HG03460 (cell line): ENCODE measurements around the gene HEMGN.
"Not testable (repeated sequence)": the region's sequence is repeated elsewhere in the genome, so short reads cannot be mapped to it uniquely, and the experiment has no call there.

Source experiments
- ATAC-seq: cut with Tn5 transposase; IDR thresholded peaks from one replicate; pipeline ENCODE4 v1.9.1; 2021; ENCODE audit not compliant: unreplicated experiment

HEMGN gene

DNA sequence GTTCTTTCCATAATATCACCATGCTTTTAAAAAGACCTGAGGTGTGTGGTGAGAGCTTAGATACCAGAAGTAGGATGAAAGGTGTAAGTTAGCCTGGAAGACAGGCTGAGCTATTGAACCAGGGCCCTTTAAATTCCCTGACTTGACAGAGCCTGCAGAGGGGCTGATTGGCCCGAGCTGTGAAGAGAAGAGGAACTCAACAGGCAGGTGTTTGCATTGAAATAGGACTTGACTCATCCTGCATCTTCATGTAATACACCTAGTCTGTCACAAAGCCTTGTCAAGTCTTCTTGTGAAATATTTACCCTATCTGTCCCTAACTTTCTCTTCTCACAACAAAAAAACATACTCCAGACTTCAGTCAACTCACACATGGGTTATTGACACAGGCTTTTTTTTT lies 28.5 kb upstream of the HEMGN start:
- ATAC-seq, result no peak

DNA sequence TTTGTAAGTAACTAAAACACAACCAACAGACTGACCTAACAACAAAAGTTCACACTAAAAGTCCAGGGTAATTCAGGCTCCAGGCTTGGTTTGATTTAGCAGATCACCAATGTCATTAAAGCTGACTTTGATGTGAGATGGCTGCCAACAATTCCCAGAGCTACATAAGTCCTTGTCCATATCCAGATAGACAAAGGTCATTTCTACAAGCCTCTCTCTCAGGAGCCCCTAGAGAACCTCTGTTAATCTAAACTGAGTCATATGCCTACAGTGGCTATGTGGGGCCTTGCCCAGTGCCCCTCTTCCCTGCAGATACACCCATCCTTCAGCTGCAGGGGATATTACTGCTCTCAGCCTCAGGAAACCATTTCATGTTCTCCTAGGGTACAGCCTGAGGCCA lies 26.9 kb upstream of the HEMGN start:
- no peak for ATAC-seq

DNA sequence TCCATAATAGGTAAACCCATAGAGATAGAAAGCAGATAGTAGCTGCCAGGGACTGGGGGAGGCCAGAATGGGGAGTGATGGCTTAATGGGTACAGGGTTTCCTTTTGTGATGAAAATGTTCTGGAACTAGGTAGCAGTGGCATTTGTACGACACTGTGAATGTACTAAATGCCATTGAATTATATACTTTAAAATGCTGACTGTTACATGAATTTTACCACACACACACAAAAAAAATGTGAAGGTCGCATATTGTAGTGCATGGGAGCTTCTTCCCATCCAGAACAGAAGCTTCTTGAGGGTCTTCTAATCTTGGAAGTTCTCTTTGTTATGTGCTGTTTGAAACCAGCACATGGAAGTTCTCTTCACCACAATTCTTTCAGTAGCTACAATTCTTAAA lies 25.3 kb upstream of the HEMGN start:
- no peak for ATAC-seq

- ATAC-seq, result no peak
Observed at GRCh38 chr9:97962575-97962974, 24.6 kb upstream of the HEMGN start.

- no peak for ATAC-seq
Observed at GRCh38 chr9:97962136-97962535, 24.2 kb upstream of the HEMGN start.

DNA sequence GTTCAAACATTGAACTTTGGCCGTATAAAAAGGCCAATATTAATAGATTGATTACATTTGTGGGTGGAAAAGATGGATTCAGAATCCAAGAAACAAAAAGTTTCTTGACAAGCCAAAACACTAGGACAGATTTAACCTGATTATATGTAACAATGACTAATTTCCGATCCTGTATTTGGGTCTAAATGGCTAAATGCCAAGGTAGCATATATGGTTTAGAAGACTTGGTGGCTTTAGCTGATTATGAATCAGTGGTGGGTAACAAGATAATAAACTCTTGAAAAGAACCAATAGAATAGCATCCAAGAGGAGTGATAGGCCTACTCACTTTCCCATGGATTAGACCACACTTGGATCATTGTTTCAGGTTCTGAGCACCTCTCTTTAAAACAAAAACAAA lies 23.4 kb upstream of the HEMGN start:
- ATAC-seq, result no peak

GRCh38 chr9:97960678-97961328 lies 22.8 kb upstream of the HEMGN start:
- ATAC-seq, result not testable (repeated sequence)

- ATAC-seq, result no peak
Observed at GRCh38 chr9:97959585-97959984, 21.6 kb upstream of the HEMGN start.

- no peak for ATAC-seq
Observed at GRCh38 chr9:97958812-97959511, 21.0 kb upstream of the HEMGN start.

DNA sequence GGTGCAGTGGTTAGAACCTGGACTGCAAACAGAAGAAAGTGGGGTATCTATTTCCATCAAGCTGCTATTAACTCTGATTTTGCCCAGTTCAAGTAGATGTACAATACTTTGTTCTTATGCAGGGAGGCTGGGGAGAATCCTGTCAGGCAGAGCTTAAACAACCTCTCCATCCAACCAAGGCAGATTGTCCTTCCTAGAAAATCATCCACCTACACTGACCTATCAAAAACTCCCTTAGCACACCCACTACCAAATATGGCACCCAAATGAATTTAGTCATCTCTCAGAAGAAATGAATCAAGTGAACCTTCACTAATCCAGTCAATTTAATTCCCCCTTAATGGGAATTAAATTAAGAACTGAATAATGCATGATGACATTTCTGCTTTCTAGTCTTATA lies 18.4 kb upstream of the HEMGN start:
- ATAC-seq, result no peak

DNA sequence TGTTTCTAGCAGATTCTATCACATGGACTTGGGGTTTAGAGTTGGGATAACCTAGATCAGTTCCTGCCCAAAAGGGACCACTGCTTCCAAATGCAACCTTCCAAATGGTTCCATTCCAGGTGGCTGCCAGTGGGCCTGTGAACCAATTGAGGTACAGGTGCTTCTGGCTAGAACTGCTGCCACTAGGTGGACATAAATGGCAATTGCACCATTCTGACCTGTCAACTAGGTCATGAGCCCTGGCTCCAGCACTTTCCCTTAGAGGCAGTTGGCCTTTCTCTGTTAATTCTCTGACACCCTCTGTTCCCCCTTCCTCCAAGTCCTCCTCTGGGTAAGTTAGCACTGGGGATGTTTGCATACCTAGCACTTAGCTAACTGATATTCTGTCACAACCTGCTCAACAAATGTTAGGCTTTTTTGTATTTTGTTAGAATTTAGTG lies 16.6 kb upstream of the HEMGN start:
- no peak for ATAC-seq

DNA sequence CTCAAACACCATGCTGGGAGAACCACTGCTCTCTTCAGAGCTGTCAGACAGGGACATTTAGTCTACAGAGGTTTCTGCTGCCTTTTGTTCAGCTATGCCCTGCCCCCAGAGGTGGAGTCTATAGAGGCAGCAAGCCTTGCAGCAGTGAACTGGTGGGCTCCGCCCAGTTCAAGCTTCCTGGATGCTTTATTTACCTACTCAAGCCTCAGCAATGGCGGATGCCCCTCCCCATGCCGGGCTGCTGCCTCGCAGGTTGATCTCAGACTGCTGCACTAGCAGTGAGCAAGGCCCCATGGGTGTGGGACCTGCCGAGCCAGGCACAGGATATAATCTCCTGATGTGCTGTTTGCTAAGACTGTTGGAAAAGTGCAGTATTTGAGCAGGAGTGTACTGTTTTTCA lies 12.9 kb upstream of the HEMGN start:
- not testable (repeated sequence) for ATAC-seq

DNA sequence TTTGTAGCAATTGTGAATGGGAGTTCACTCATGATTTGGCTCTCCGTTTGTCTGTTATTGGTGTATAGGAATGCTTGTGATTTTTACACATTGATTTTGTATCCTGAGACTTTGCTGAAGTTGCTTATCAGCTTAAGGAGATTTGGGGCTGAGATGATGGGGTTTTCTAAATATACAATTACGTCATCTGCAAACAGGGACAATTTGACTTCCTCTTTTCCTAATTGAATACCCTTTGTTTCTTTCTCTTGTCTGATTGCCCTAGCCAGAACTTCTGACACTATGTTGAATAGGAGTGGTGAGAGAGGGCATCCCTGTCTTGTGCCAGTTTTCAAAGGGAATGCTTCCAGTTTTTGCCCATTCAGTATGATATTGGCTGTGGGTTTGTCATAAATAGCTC lies 9.1 kb upstream of the HEMGN start:
- not testable (repeated sequence) for ATAC-seq

DNA sequence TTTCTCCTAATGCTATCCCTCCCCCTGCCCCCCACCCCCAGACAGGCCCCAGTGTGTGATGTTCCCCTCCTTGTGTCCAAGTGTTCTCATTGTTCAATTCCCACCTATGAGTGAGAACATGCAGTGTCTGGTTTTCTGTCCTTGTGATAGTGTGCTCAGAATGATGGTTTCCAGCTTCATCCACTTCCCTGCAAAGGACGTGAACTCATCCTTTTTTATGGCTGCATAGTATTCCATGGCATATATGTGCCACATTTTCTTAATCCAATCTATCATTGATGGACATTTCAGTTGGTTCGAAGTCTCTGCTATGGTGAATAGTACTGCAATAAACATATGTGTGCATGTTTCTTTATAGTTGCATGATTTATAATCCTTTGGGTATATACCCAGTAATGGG lies 7.5 kb upstream of the HEMGN start:
- ATAC-seq, result not testable (repeated sequence)

GRCh38 chr9:97944612-97945011 lies 6.6 kb upstream of the HEMGN start:
- ATAC-seq, result no peak

- no peak for ATAC-seq
Observed at GRCh38 chr9:97943308-97943855, 5.4 kb upstream of the HEMGN start.

DNA sequence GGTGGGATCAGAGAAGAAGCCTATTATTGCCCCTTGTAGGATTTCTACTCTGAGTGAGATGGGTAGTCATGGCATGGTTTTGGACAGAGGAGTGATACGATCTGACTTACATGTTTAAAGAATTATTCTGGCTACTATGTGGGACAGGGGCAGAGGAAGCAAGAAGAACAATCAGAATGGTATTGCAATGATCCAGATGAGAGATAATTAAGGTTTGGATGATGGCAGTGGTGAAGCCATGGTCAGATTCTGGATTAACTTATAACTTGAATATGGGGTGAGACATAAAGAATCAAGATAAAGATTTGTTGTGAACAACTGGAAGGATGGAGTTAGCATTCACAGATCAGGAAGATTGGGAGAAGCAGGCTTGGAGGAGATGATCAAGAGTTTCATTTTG lies 3.4 kb upstream of the HEMGN start:
- ATAC-seq, result no peak

DNA sequence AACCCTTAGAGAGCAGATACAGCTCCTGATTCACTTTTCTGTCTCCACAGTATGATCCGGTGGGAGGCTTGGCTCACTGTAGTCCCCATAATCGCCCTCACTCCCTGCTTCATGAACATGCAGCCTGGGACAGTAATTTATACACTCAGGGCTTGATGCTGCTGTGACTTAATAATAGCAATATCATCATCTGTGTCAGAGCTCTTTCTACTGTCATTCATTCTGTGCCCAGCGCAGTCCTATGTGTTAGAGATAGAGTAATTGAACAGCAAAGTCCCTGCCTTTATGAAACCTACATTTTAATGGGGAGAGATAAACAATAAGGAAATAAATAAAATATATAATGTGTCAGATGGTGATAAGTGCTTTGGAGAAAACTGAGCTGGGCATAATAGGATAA lies 2.8 kb upstream of the HEMGN start:
- no peak for ATAC-seq

- no peak for ATAC-seq
Observed at GRCh38 chr9:97940233-97940632, 2.3 kb upstream of the HEMGN start.

DNA sequence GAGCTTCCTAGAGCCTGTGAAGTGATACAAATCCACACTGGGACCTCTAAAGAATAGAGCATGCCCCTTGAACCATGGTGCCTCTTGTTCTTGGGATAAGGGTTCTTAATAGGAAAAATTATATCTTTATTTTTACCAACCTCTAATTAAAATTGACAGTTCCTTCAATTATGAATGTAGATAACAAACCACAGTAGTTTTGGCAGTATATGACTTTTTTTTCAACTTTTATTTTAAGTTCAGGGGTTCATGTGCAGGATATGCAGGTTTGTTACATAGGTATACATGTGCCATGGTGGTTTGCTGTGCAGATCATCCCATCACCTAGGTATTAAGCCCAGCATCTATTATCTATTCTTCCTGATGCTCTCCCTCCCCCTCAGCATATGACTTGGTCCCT lies 974 bp downstream of the HEMGN start:
- ATAC-seq, result no peak

GRCh38 chr9:97935276-97935675 lies 2.7 kb downstream of the HEMGN start:
- no peak for ATAC-seq

DNA sequence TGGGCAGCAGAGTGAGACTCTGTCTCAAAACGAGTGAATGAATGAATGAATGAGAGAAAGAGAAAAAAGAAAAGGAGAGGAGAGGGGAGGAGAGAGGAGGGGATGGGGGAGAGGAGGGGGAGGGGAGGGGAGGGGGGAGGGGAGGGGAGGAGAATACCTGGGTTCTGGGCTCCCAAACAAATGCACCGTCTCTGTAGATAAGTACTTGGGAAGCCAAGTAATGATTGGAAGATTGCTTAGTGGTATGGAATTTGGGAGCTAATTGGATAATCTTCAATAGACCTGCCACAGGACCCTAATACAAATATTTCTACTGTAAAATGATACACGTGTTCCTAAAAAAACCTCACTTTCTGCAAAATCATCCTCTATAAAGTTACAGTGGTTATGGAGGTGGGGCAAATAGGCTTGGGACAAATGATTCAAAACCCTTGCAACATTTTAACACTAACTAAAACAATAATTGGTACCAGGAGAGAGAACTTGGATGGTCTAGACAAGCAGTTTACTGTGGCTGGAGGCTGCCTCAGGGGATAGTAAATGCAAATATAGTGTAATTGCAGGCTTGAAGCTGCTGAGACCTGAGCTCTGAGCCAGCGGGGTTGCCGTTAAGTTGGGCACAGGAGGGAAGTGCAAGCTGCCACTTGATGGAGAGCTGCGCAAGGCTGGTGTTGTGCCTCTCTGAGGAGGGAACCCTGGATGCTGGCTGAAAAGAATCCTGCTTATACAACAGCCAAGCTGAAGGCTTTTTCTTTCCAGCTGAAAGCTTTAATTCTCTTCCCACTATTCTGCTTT lies 3.5 kb downstream of the HEMGN start:
- ATAC-seq, result no peak
